HTR-8/SVneo (cell line): Measurements from ENCODE around the gene STIM2.

ENCODE experiments used
- DNase-seq: peaks from one replicate; pipeline ENCODE4 v3.0.0; 2011; ENCODE audit warnings: low spot score, mixed read lengths; ENCODE audit not compliant: insufficient read length
- FAIRE-seq: peaks from 2 replicates; lab custom pipeline; 2011; peaks lifted over from hg19 to GRCh38; lab: Jason Lieb, UNC

The STIM2 gene

GRCh38 chr4:26830701-26831100 lies 29.9 kb upstream of the STIM2 start:
- no peak for FAIRE-seq
- no peak for DNase-seq

- DNase-seq (no peak), FAIRE-seq (no peak)
Observed at GRCh38 chr4:26836539-26836938, 24.1 kb upstream of the STIM2 start.

- FAIRE-seq = no peak
- no peak for DNase-seq
Observed at GRCh38 chr4:26837993-26838842, 22.4 kb upstream of the STIM2 start.

- DNase-seq (no peak), FAIRE-seq (no peak)
Observed at GRCh38 chr4:26839016-26839415, 21.6 kb upstream of the STIM2 start.

GRCh38 chr4:26839534-26839951 lies 21.1 kb upstream of the STIM2 start:
- DNase-seq (no peak), FAIRE-seq (no peak)

GRCh38 chr4:26840786-26841185 lies 19.9 kb upstream of the STIM2 start:
- DNase-seq (no peak), FAIRE-seq (no peak)

- FAIRE-seq (no peak), DNase-seq (no peak)
Observed at GRCh38 chr4:26842911-26843310, 17.7 kb upstream of the STIM2 start.

- FAIRE-seq = no peak
- no peak for DNase-seq
Observed at GRCh38 chr4:26850528-26850927, 10.1 kb upstream of the STIM2 start.

- DNase-seq (no peak), FAIRE-seq (no peak)
Observed at GRCh38 chr4:26851129-26851528, 9.5 kb upstream of the STIM2 start.

GRCh38 chr4:26854701-26855100 lies 5.9 kb upstream of the STIM2 start:
- FAIRE-seq (no peak), DNase-seq (no peak)

GRCh38 chr4:26856906-26857277 lies 3.7 kb upstream of the STIM2 start:
- DNase-seq (no peak), FAIRE-seq (no peak)

GRCh38 chr4:26857278-26858034 lies 3.2 kb upstream of the STIM2 start:
- FAIRE-seq (peak; percentile 95), DNase-seq (peak; percentile 82)

- DNase-seq (no peak), FAIRE-seq (no peak)
Observed at GRCh38 chr4:26858035-26858918, 2.4 kb upstream of the STIM2 start.

GRCh38 chr4:26858947-26859401 lies 1.7 kb upstream of the STIM2 start:
- no peak for DNase-seq
- no peak for FAIRE-seq

GRCh38 chr4:26859762-26860156 lies 882 bp upstream of the STIM2 start:
- FAIRE-seq (no peak), DNase-seq (no peak)

GRCh38 chr4:26860922-26861433 lies 337 bp downstream of the STIM2 start:
- FAIRE-seq = no peak
- peak; percentile 21 for DNase-seq

- DNase-seq = peak; percentile 33
- no peak for FAIRE-seq
Observed at GRCh38 chr4:26861434-26862186, 969 bp downstream of the STIM2 start.

GRCh38 chr4:26862381-26862915 lies 1.8 kb downstream of the STIM2 start:
- DNase-seq (no peak), FAIRE-seq (no peak)

GRCh38 chr4:26863512-26863911 lies 2.9 kb downstream of the STIM2 start:
- no peak for FAIRE-seq
- DNase-seq = no peak
